Myocyte (in vitro differentiated cells): ENCODE results near the gene NID1. TPM values are rescaled to one million over a fixed set of nuclear protein-coding genes. Genes with fewer than 3 reads are reported as not detected.
A peak's percentile ranks its signal among the peaks of the same experiment; 100 is the strongest.

ENCODE experiments used
- DNase-seq: peaks from one replicate; pipeline ENCODE4 v3.0.0-alpha.2; 2012; ENCODE audit warnings: low read depth
- polyA plus RNA-seq: library from polyadenylated mRNA; unstranded; fragments of >200 nt; gene quantifications from one replicate; pipeline ENCODE4 v1.2.1, GENCODE V29; 2012; ENCODE audit warnings: missing spikeins
- total RNA-seq: library from RNA; depleted of rRNA; stranded (reverse); fragments of >200 nt; gene quantifications from 2 replicates; pipeline ENCODE4 v1.2.3, GENCODE V29; 2014

The NID1 gene, protein sequence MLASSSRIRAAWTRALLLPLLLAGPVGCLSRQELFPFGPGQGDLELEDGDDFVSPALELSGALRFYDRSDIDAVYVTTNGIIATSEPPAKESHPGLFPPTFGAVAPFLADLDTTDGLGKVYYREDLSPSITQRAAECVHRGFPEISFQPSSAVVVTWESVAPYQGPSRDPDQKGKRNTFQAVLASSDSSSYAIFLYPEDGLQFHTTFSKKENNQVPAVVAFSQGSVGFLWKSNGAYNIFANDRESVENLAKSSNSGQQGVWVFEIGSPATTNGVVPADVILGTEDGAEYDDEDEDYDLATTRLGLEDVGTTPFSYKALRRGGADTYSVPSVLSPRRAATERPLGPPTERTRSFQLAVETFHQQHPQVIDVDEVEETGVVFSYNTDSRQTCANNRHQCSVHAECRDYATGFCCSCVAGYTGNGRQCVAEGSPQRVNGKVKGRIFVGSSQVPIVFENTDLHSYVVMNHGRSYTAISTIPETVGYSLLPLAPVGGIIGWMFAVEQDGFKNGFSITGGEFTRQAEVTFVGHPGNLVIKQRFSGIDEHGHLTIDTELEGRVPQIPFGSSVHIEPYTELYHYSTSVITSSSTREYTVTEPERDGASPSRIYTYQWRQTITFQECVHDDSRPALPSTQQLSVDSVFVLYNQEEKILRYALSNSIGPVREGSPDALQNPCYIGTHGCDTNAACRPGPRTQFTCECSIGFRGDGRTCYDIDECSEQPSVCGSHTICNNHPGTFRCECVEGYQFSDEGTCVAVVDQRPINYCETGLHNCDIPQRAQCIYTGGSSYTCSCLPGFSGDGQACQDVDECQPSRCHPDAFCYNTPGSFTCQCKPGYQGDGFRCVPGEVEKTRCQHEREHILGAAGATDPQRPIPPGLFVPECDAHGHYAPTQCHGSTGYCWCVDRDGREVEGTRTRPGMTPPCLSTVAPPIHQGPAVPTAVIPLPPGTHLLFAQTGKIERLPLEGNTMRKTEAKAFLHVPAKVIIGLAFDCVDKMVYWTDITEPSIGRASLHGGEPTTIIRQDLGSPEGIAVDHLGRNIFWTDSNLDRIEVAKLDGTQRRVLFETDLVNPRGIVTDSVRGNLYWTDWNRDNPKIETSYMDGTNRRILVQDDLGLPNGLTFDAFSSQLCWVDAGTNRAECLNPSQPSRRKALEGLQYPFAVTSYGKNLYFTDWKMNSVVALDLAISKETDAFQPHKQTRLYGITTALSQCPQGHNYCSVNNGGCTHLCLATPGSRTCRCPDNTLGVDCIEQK
- 7.8 and 8.7 TPM in 2 replicates for total RNA-seq
- 22.0 TPM for polyA plus RNA-seq

DNA sequence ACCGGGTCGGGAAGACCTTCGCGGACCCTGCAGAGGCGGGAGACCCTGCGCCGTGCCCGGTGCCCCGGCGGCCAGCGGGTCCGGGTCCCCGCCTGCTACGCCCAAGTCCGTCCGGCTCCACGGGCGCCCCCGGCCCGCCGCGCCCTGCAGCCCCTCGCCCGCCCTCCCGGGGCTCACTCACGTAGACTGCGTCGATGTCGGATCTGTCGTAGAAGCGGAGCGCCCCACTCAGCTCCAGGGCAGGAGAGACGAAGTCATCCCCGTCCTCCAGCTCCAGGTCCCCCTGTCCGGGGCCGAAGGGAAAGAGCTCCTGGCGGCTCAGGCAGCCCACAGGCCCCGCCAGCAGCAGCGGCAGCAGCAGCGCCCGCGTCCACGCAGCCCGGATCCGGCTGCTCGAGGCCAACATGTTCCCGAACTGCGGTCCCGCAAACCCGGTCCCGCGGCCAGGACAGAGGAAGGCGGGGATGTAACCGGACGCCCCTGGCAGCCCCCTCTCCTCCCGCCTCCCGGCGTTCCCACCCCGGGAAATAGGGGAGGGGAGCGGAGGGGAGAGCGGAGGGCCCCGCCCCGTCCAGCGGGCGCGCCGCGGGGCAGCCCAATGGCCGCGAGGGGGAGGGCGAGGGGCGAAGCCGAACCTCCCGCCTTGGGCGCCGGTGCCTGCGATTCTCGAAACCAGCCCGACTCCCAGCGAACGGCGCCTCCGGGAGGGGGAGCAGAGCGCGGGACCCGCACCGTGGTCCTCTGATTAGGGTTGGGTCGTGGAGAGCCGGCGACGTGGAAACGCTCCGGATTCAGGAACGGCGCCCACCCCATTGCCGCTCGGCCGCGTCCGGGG is at the start of gene NID1:
Gene NID1 (minus strand): TSS at position 417 of the 835 bp plus-strand sequence. CDS start 11 bp downstream, at position 406.
- DNase-seq: peak; percentile 83

DNA sequence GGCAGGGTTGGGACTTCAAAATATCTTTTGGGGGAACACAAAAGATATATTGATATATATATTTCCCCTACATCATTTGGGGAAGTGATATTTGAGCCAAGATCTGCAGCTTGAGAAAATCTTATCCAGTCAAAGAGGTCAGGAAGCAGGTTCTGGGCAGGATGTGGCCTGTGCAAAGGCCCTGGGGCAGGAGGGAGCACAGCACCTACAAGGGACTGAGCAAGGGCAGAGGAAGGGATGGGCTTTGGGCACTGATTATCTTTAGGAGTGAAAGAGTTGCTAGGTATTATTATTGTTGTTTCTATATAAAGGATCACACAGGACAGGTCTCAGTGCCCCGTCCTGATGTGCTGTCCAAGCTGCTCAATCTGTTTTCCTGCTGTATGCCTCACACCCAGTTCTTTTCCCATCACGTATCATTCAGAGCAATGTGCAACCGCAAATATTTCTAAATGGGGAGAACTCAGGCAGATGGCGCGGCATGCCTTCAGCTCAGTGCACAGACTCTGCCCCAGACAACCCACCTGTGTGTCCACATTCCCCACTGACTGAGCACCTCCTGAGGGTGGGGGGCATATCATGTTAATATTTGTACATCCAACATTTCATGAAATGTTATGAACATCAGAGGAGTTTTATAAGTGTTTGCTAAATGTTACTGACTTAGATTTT is 49.3 kb upstream of the NID1 start:
- no peak for DNase-seq

DNA sequence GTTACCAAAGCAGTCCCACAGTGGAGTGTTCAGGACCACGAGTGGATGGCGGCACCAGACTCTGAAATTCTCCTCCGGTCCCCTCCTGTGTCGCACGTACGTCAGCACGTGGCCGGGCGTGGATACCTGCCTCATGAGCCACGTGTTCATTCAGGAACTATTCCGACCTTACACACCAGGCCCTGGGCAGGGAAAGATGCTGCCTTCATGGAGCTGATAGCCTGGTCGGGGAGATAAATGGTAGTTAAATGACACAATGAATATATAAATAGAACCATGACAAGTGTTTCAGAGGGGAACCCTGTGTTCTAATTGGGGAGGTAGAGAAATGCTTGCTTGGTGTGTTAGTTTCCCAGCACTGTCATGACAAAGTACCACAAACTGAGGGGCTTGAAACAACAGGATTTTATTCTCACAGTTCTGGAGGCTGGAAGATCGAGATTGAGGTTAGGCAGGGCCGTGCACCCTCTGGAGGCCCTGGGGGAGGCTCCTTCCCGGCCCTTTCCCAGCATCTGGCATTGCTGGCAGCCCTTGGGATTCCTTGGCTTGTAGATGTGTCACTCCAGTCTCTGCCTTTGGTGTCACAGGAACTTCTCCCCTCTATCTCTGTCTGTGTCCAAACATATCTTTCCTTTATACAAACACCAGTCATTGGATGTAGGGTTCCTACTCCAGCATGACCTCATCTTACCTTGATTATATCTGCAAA is 48.6 kb upstream of the NID1 start:
- peak; percentile 44 for DNase-seq

DNA sequence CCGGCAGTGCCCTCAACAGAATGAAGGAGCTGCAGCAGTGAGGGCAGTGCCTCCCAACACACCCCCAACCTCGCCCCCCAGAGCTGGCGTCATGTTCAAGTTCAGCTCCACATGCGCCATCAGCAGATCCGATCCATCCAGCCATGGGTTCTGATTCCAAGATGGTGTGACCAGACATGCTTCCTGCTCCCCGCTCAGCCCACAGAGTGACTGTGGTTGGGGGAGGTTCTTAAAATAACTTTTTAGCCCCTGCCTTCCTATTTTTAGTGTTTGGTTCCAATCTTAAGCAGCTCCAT is 47.4 kb upstream of the NID1 start:
- DNase-seq: no peak

DNA sequence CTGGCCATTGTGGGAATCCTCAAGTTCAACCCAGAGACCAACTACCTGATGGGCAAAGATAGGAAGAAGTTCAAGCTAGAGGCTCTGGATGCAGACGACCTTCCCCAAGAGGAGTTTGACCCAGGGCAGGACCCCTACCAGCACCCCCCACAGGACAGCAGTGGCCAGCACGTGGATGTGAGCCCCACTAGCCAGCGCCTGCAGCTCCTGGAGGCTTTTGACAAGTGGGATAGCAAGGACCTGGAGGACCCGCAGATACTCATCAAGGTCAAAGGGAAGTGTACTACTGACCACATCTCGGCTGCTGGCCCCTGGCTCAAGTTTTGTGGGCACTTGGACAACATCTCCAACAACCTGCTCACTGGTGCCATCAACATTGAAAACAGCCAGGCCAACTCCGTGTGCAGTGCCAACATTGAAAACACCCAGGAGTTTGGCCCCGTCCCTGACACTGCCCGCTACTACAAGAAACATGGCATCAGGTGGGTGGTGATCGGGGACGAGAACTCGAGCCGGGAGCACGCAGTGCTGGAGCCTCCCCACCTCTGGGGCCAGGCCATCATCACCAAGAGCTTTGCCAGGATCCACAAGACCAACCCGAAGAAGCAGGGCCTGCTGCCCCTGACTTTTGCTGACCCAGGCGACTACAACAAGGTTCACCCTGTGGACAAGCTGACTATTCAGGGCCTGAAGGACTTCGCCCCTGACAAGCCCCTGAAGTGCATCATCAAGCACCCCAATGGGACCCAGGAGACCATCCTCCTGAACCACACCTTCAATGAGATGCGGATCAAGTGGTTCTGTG is 46.8 kb upstream of the NID1 start:
- DNase-seq: no peak

DNA sequence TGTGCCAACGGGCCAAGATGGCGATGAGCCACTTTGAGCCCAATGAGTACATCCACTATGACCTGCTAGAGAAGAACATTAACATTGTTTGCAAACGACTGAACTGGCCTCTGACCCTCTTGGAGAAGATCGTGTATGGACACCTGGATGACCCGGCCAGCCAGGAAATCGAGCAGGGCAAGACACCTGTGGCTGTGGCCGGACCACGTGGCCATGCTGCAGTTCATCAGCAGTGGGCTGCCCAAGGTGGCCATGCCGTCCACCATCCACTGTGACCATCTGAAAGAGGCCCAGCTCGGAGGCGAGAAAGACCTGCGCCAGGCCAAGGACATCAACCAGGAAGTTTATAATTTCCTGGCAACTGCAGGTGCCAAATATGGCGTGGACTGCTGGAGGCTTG is 45.2 kb upstream of the NID1 start:
- no peak for DNase-seq

DNA sequence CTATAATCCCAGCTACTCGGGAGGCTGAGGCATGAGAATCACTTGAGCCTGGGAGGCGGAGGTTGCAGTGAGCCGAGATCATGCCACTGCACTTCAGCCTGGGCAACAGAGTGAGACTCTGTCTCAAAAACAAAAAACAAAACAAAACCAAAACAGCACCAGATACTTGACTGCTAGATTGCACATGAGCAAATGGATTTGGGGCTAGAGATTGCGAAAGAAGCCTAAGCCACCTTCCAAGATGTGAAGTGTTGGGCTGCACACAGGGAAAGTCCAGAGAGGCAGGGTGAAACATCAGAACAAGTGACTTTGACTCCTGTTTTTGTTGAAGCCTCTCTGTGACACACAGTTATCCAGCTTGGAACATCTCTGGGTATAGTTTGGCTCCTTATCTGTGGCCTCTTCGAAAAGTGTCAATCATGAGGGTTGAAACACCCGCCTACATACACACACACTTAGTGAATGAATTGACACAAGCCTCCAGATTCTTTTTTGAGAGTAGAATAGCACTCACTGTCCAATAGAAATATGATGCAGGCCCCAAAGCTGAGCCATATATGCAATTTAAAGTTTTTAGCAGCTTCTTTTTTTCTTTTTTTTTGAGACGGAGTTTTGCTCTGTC is 43.2 kb upstream of the NID1 start:
- DNase-seq: no peak

DNA sequence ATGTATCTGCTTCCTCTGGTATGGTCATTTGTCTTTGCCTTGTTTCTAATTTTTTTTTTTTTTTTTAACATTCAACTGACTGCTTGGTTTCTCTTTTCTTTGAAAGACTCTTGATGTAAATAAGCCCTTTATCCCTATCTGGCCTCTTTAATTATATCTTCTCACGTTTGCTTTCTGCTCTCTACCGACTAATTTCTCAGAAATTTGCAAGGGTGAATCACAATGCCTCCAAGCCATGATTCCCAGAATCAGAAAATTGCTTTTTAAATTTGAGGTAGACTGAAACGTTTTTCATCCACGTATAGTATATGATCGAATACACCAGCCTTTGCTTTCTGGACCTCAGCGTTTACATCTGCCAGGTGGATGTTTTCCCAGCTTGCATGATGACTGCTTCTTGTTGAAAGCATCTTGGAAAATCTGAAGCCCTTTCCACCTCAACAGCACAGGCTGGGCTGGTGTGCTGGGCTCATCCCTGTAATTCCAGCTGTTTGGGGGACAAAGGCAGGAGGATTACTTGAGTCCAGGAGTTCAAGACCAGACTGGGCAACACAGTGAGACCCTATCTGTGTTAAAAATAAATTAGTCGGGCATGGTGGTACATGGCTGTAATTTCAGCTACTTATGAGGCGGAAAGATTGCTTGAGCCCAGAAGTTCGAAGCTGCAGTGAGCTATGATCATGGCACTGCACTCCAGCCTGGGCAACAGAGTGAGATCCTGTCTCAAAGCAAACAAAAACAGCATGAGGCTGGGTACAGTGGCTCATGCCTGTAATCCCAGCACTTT is 42.4 kb upstream of the NID1 start:
- DNase-seq: no peak

DNA sequence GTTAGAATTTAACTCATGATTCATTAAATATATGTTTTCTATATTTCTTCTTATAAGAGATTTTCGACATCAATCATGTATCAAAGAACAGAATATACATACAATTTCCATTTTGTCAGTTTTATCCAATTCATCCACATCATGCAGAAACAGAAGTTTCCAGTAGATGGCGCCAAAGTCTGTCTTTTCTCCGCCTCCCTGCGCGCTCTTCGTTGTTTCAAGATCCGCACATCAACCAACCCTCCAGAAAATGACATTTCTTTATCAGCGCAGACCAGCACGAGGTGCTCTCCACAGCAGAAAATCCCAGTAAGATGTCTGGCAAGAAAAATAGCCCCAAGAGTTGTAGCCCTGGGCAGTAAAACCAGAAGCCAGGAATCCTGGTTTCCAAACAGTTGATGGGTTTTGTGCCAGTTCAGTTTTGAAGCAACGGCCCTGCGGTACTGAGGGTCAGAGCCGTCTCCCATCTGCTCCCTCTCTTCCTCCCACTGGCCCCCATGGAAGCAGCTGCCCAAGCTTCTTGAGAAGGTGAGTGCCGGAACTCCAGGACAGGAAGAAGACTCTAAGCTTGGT is 38.8 kb upstream of the NID1 start:
- DNase-seq: peak; percentile 68

DNA sequence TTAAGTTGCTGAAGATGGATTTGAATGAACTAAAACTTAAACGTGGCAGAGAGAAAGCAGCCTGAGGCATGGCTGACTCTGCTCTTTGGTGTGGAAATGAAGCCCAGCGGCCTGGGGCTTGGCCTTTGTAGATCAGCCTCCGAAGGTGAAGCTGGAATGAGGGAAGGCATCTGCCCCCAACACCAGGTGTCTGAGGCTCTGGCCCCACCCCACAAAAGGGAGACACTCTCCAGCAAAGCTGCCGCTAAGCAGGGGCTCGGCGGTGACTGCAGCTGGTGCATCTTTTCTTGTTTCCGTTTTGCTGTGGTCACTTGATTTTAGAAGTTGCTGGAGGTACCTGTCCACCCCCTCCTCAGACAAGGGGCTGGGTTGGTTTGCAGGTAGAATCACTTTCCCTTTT is 38.2 kb upstream of the NID1 start:
- no peak for DNase-seq

DNA sequence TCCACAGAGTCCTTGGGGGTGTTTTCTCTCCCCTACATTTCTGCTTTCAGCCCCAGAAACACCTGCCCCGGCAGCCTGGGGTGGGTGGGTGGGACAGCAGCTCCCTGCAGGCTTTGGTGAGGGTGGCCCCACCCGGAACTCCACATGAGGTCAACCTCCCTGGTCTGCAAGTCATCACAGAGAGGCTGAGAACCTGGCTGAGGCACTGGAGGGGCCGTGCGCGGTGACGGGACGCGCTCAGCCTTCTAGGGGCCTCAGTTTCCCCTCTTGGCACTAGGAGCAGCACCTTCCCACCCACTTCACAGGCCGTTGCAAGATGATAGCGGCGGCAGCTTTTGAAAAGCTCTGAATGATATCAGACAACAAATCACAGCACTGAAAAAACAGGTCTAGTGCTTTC is 37.7 kb upstream of the NID1 start:
- no peak for DNase-seq

DNA sequence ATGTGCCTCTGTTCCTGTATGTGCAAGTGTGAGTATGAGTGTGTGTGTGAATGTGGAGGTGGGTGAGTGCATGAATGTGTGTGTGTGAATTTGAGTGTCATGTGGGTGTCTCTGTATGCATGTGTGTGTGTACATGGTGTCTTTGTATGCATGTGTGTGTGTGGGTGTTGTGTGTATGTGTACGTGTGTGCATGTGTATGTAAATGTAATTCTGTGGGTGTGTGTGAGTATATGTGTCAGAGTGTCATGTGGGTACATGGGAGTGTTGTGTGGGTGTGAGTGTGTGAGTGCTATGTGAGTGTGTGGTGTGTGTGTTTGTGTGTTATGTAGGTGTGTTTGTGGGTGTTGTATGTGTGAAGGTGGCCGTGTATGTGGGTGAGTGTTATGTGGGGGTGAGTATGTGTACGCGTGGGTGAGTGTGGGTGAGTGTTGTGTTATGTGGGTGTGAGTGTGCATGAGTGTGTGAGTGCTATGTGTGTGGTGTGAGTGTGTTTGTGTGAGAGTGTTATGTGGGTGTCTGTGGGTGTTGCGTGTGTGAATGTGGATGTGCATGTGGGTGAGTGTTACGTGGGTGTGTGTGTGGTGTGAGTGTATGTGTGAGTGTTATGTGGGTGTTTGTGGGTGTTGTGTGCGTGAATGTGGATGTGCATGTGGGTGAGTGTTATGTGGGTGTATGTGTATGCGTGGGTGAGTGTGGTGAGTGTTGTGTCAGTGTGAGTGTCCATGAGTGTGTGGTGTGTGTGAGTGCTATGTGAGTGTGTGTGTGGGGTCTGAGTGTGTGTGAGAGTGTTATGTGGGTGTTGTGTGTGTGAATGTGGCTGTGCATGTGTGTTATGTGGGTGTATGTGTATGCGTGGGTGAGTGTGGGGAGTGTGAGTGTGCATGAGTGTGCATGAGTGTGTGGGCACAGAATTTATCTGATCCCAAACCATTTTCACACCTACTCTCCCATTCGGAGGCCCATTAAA is 36.6 kb upstream of the NID1 start:
- DNase-seq: no peak

DNA sequence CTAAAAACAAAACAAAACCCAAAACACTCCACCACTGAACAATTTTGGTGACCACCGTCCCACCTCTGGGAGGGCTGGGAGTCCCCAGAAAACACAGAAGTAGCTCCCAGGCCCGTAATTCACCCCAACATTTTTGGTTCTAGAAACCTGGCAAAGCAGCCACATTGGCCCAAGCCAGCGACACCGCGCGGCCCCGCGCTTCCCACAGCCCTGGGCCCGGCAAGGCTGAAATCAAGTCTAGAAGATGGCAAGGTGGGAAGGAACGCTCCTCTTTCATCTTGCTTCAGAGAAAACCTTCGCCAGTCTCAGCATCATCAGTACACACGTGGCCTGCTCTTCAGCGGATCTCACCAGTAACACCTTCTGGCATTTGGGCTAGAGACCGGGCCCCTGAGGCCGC is 35.9 kb upstream of the NID1 start:
- DNase-seq: no peak

DNA sequence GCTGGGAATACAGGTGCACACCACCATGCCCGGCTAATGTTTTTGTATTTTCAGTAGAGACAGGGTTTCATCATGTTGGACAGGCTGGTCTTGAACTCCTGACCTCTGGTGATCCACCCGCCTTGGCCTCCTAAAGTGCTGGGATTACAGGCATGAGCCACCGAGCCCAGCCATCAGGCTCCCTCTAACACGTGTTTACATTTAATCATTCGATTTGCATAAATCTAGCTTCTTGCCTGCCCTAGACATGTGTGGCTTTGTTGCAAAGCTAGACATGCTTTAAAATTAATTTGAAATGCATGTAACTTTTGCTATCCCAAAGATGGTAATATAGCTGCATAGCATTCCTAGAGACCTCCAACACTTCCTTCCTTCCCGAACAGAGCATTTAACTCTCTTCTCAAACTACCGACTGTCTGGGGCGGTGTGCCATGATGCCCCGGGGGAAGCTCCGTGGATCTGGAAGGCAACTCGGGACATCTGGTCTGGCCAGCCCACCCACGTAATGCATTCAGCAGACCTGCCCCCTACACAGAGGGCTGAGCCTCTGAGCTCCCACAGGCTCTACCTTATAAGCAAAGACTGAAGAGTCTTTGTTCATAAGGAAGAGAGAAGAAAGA is 34.6 kb upstream of the NID1 start:
- no peak for DNase-seq

DNA sequence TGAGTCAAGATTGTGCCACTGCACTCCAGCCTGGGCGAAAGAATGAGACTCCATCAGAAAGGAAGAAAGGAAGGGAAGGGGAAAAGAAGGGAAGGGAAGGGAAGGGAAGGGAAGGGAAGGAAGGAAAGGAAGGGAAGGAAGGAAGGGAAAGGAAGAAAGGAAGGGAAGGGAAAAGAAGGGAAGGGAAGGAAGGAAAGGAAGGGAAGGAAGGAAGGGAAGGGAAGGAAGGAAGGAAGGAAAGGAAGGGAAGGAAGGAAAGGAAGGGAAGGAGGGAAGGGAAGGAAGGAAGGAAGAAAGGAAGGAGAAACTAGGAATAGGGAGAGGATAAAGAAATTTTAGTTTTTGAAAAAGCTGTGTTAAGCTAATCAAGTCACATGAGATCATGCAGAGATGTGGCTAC is 33.4 kb upstream of the NID1 start:
- DNase-seq: no peak
